K562 (cell line): ENCODE data around the gene PHF10. TPM values are rescaled to one million over a fixed set of nuclear protein-coding genes. Genes with fewer than 3 reads are reported as not detected.

Experiments
- ARID1B ChIP-seq: fragments of 450-650 bp; IDR thresholded peaks from 2 replicates; pipeline ENCODE4 v1.6.1; 2016; ENCODE audit warnings: antibody characterized with exemption, mild to moderate bottlenecking, inconsistent platforms
- BCL6 ChIP-seq: fragments of 250-450 bp; sonication (Bioruptor Pico); IDR thresholded peaks from 2 replicates; pipeline ENCODE4 v1.4.0; 2020
- CBX3 ChIP-seq, 2 experiments: IDR thresholded peaks; 1 replicate in 1 of 2; 2 replicates in 1 of 2; pipeline ENCODE4 v1.6.1; 2012; ENCODE audit warnings: inconsistent platforms in 2 of 2, low read length in 2 of 2, borderline replicate concordance in 1 of 2, control low read depth in 1 of 2
- CREB5 ChIP-seq: fragments of 250-450 bp; sonication (Bioruptor Pico); IDR thresholded peaks from 2 replicates; pipeline ENCODE4 v1.5.0; 2020; ENCODE audit warnings: mild to moderate bottlenecking
- EHMT2 ChIP-seq: fragments of 450-650 bp; IDR thresholded peaks from 2 replicates; pipeline ENCODE4 v1.6.1; 2018; ENCODE audit warnings: antibody characterized with exemption
- FOXJ3 ChIP-seq: sonication (generic); formaldehyde crosslinking; IDR thresholded peaks from 2 replicates; pipeline ENCODE4 v1.4.0; 2020; ENCODE audit warnings: mild to moderate bottlenecking, missing genetic modification reagents
- HES1 ChIP-seq: fragments of 450-650 bp; IDR thresholded peaks from 2 replicates; pipeline ENCODE4 v1.6.1; 2016; ENCODE audit warnings: low read depth, mild to moderate bottlenecking, moderate library complexity
- IRF2 ChIP-seq: sonication (generic); formaldehyde crosslinking; IDR thresholded peaks from 2 replicates; pipeline ENCODE4 v1.8.1; 2022; ENCODE audit warnings: mild to moderate bottlenecking, missing genetic modification reagents
- LEF1 ChIP-seq: fragments of 450-650 bp; IDR thresholded peaks from 2 replicates; pipeline ENCODE4 v1.6.1; 2016; ENCODE audit warnings: mild to moderate bottlenecking
- MAFF ChIP-seq: IDR thresholded peaks from 2 replicates; pipeline ENCODE4 v1.6.1; 2012; ENCODE audit warnings: low read length, improper control_type of control experiment
- MECOM ChIP-seq: fragments of 250-450 bp; sonication (Bioruptor Pico); IDR thresholded peaks from 2 replicates; pipeline ENCODE4 v1.8.0; 2022; ENCODE audit warnings: inconsistent platforms
- MEIS2 ChIP-seq: fragments of 450-650 bp; IDR thresholded peaks from 2 replicates; pipeline ENCODE4 v1.6.1; 2014; ENCODE audit warnings: mild to moderate bottlenecking; ENCODE audit not compliant: partially characterized antibody
- MYBL2 ChIP-seq, 2 experiments: fragments of 450-650 bp in 1 of 2; sonication (generic) in 1 of 2; formaldehyde crosslinking in 1 of 2; IDR thresholded peaks; 2 replicates each; pipeline versions ENCODE4 v1.6.1 to v1.8.1; 2017 to 2022; ENCODE audit warnings: borderline replicate concordance in 1 of 2, inconsistent platforms in 1 of 2, low read depth in 1 of 2, mild to moderate bottlenecking in 1 of 2, missing genetic modification reagents in 1 of 2, moderate library complexity in 1 of 2
- PHF21A ChIP-seq: fragments of 450-650 bp; IDR thresholded peaks from 2 replicates; pipeline ENCODE4 v1.6.1; 2017; ENCODE audit warnings: low read depth, borderline replicate concordance
- SLC30A9 ChIP-seq: fragments of 250-450 bp; sonication (Bioruptor Pico); IDR thresholded peaks from 2 replicates; pipeline ENCODE4 v1.8.0; 2022; ENCODE audit warnings: mild to moderate bottlenecking, moderate library complexity
- SRF ChIP-seq, 2 experiments: fragments of 250-450, 450-650 bp in 1 of 2; sonication (Bioruptor Pico) in 1 of 2; sonication (generic) in 1 of 2; formaldehyde crosslinking; IDR thresholded peaks; 2 replicates each; pipeline versions ENCODE4 v1.5.0 to v1.5.1; 2020 to 2022; ENCODE audit warnings: mild to moderate bottlenecking in 1 of 2, missing genetic modification reagents in 1 of 2
- TCF7L2 ChIP-seq: fragments of 150-350 bp; IDR thresholded peaks from 2 replicates; pipeline ENCODE4 v1.6.1; 2016; ENCODE audit warnings: low read depth, mild to moderate bottlenecking, low read length, moderate library complexity
- TCFL5 ChIP-seq: fragments of 250-450 bp; sonication (Bioruptor Pico); conservative IDR thresholded peaks from 2 replicates; pipeline ENCODE4 v1.6.1; 2021; ENCODE audit warnings: mild to moderate bottlenecking, moderate library complexity, matching md5 sums
- TRIM25 ChIP-seq: fragments of 450-650 bp; IDR thresholded peaks from 2 replicates; pipeline ENCODE4 v1.7.0; 2016; ENCODE audit warnings: borderline replicate concordance
- XRCC4 ChIP-seq: IDR thresholded peaks from one replicate; pipeline ENCODE4 v1.6.1; 2011; ENCODE audit not compliant: insufficient read depth, insufficient read length; ENCODE audit errors: extremely low read depth
- ZNF12 ChIP-seq: sonication (generic); formaldehyde crosslinking; IDR thresholded peaks from 2 replicates; pipeline ENCODE4 v1.4.0; 2020; ENCODE audit warnings: mild to moderate bottlenecking, missing genetic modification reagents
- ZNF212 ChIP-seq: fragments of 450-650 bp; formaldehyde crosslinking; IDR thresholded peaks from 2 replicates; pipeline ENCODE4 v1.4.0; 2020; ENCODE audit warnings: mild to moderate bottlenecking
- ZNF583 ChIP-seq: fragments of 250-450 bp; sonication (Bioruptor Pico); IDR thresholded peaks from 2 replicates; pipeline ENCODE4 v1.4.0; 2020
- ZNF740 ChIP-seq, 3 experiments: fragments of 200-800 bp in 1 of 3; sonication (Bioruptor generic) in 1 of 3; sonication (generic) in 1 of 3; formaldehyde crosslinking in 1 of 3; IDR thresholded peaks; 2 replicates each; pipeline versions ENCODE4 v1.6.1 to v1.8.0; 2016 to 2022; ENCODE audit warnings: mild to moderate bottlenecking in 2 of 3, missing compliant biosample characterization in 2 of 3, missing genetic modification characterization in 2 of 3, missing genetic modification reagents in 1 of 3
- ZNF75A ChIP-seq: fragments of 450-650 bp; formaldehyde crosslinking; IDR thresholded peaks from 2 replicates; pipeline ENCODE4 v1.4.0; 2020; ENCODE audit warnings: mild to moderate bottlenecking
- ZZZ3 ChIP-seq: fragments of 450-650 bp; IDR thresholded peaks from 2 replicates; pipeline ENCODE4 v1.6.1; 2016; ENCODE audit warnings: antibody characterized with exemption, mild to moderate bottlenecking, moderate library complexity
- polyA plus RNA-seq, 8 experiments: library from polyadenylated mRNA; depleted of rRNA in 4 of 8; stranded (reverse) in 5 of 8; unstranded in 3 of 8; fragments of >200 nt; fragmentation: Nextera tagmentation in 2 of 8; fragmentation: Illumina TruSeq in 1 of 8; extraction: Ambion mirVana in 2 of 8; extraction: Trizol in 1 of 8; gene quantifications; 2 replicates each; pipeline versions ENCODE4 v1.2.1 to v1.2.3, GENCODE V29; 2011 to 2014; ENCODE audit warnings: inconsistent platforms in 1 of 8, missing spikeins in 1 of 8
- total RNA-seq, 7 experiments: library from RNA; depleted of rRNA in 6 of 7; stranded (reverse); fragments of >200 nt in 6 of 7; fragmentation: Illumina TruSeq in 2 of 7; extraction: Trizol in 2 of 7; gene quantifications; 2 replicates each; pipeline versions ENCODE4 v1.2.1 to v1.2.3, GENCODE V29; 2011 to 2021; ENCODE audit warnings: low replicate concordance in 1 of 7

Gene PHF10
- total and polyA plus RNA-seq, 9 of the 15 experiments (the other 6 are each of a cell fraction or from before 2014, with no cell fraction given) = 23.9 to 88.9 (median 46.0) TPM

- TF ChIP-seq HES1 = no peak
- 0 out of 2 replicates have a peak, but pooled peaks have one; percentile 25 for TF ChIP-seq ARID1B
- no peak for TF ChIP-seq ZNF75A (CRISPR knock-in tag)
- TF ChIP-seq BCL6 = no peak
- no peak for TF ChIP-seq MECOM
- no peak for TF ChIP-seq SRF (CRISPR knock-in tag; IDR thresholded peaks at IDR 0.05)
- TF ChIP-seq EHMT2 = no peak
- no peak for TF ChIP-seq MAFF
- TF ChIP-seq MEIS2 = no peak
- no peak for TF ChIP-seq PHF21A
- no peak for TF ChIP-seq SLC30A9 (CRISPR knock-in tag)
- no peak for TF ChIP-seq ZNF583 (CRISPR knock-in tag)
- no peak for TF ChIP-seq CREB5 (CRISPR knock-in tag)
- no peak for TF ChIP-seq MYBL2 (IDR thresholded peaks at IDR 0.05; ENCODE audit: low read depth)
- no peak for TF ChIP-seq MYBL2 (CRISPR knock-in tag; IDR thresholded peaks at IDR 0.05; ENCODE audit: borderline replicate concordance)
- no peak for TF ChIP-seq IRF2
- TF ChIP-seq ZNF212 (CRISPR knock-in tag) = no peak
- TF ChIP-seq ZZZ3 = no peak
- peak; percentile 23; the same call in 1 of the 2 replicates for TF ChIP-seq ZNF740 (CRISPR knock-in tag; IDR thresholded peaks at IDR 0.05)
- no peak for TF ChIP-seq ZNF740 (tag; IDR thresholded peaks at IDR 0.05)
- no peak for TF ChIP-seq XRCC4
- no peak for TF ChIP-seq TCFL5
- no peak for TF ChIP-seq TCF7L2
- no peak for TF ChIP-seq TRIM25
- TF ChIP-seq FOXJ3 (CRISPR knock-in tag) = no peak
- TF ChIP-seq CBX3 (IDR thresholded peaks at IDR 0.05; ENCODE audit: borderline replicate concordance in 1 of 2, low read length in 2 of 2) = 0 out of 3 replicates have a peak, but pooled peaks of 1 of the 2 experiments have one; percentile 7
- no peak for TF ChIP-seq LEF1
- TF ChIP-seq ZNF12 (CRISPR knock-in tag) = no peak; the same call in 1 of the 2 replicates
Measured at GRCh38 chr6:169701311-169701953, 22.9 kb downstream of the PHF10 start (continued).
